ENCODE measurements around the gene RCAN1. TPM values are rescaled to one million over a fixed set of nuclear protein-coding genes. Genes with fewer than 3 reads are reported as not detected.

The RCAN1 gene
- total RNA-seq, 1 experiment from 2014 or later: 9.7 TPM

DNA sequence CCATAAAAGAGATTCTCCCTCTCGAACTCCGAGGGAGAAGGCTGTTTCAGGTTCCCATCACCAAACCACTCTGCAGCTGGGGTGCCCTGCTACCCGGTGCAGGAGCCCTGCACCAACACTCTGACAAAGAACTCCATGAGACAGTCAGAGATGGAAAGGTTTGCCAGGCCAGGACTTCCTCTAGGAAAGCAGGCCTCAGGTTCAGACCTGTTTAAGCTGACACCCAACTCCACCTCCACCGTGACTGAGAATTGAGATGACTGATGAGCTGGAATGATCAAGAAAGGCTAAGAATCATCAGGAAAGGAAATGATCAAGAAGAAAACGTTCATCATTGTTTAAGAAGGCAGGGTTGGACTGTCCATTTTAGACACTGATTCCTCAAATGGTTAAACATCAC, 56.7 kb downstream of the RCAN1 start (continued):
- TF ChIP-seq, protein P1, sequence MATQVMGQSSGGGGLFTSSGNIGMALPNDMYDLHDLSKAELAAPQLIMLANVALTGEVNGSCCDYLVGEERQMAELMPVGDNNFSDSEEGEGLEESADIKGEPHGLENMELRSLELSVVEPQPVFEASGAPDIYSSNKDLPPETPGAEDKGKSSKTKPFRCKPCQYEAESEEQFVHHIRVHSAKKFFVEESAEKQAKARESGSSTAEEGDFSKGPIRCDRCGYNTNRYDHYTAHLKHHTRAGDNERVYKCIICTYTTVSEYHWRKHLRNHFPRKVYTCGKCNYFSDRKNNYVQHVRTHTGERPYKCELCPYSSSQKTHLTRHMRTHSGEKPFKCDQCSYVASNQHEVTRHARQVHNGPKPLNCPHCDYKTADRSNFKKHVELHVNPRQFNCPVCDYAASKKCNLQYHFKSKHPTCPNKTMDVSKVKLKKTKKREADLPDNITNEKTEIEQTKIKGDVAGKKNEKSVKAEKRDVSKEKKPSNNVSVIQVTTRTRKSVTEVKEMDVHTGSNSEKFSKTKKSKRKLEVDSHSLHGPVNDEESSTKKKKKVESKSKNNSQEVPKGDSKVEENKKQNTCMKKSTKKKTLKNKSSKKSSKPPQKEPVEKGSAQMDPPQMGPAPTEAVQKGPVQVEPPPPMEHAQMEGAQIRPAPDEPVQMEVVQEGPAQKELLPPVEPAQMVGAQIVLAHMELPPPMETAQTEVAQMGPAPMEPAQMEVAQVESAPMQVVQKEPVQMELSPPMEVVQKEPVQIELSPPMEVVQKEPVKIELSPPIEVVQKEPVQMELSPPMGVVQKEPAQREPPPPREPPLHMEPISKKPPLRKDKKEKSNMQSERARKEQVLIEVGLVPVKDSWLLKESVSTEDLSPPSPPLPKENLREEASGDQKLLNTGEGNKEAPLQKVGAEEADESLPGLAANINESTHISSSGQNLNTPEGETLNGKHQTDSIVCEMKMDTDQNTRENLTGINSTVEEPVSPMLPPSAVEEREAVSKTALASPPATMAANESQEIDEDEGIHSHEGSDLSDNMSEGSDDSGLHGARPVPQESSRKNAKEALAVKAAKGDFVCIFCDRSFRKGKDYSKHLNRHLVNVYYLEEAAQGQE (IDR thresholded peaks at IDR 0.05; ENCODE audit: low read depth): no peak
- TF ChIP-seq CBX3 (IDR thresholded peaks at IDR 0.05; ENCODE audit: low read depth) (no peak), ELF1 (IDR thresholded peaks at IDR 0.05; ENCODE audit: borderline replicate concordance, low read depth) (no peak)
- TF ChIP-seq, protein P2, sequence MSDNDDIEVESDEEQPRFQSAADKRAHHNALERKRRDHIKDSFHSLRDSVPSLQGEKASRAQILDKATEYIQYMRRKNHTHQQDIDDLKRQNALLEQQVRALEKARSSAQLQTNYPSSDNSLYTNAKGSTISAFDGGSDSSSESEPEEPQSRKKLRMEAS (IDR thresholded peaks at IDR 0.05): no peak

- no peak overlapping the region for H3K27ac ChIP-seq (ENCODE audit: low read depth, low read length)
- H3K27me3 ChIP-seq (ENCODE audit: insufficient read depth, low read length): no peaks in the 10 kb centered on the region
- H3K4me2 ChIP-seq (ENCODE audit: low read length): no peak overlapping the region
- DNase-seq (ENCODE audit: low read depth, low spot score) (no peak), ATAC-seq (no peak)
- H3K4me3 ChIP-seq (replicated peaks in 1 of 2; ENCODE audit: low read depth in 1 of 2, low read length in 2 of 2): no peak overlapping the region
- peaks cover 0 to 12% of the 10 kb centered on the region in 2 experiments; a peak in 2 of 4 replicates for H3K4me1 ChIP-seq (ENCODE audit: control insufficient read depth in 1 of 2, insufficient read depth in 2 of 2, low read length in 2 of 2)
- ChIA-PET POLR2A (no interaction called here), RAD21 (ENCODE audit: low non-redundant PET in 1 of 2, low total read pairs in 2 of 2, uncharacterized antibody in 2 of 2, unreplicated experiment in 2 of 2) (no interaction called here), CTCF (no interaction called here)
- H3K9ac ChIP-seq (ENCODE audit: low read length): no peak overlapping the region
- BruUV-seq (replicated peaks): no TSS peak
- H3K79me2 ChIP-seq (ENCODE audit: insufficient read depth, low read length): no peaks in the 10 kb centered on the region
- intact Hi-C loops (cut with micrococcal nuclease): loop anchor here (10.0 kb wide), 1 partner anchor 58 kb away; the partner anchor contains the start of gene RCAN1
- H3K9me2 ChIP-seq (ENCODE audit: insufficient read depth): no peaks in the 10 kb centered on the region
- no peaks in the 10 kb centered on the region for H3K36me3 ChIP-seq (ENCODE audit: control insufficient read depth in 1 of 2, insufficient read depth in 2 of 2, low read length in 2 of 2)
- peaks cover 0 to 5% of the 10 kb centered on the region in 2 experiments; a peak in 1 of 4 replicates for H3K9me3 ChIP-seq (ENCODE audit: control insufficient read depth in 1 of 2, insufficient read depth in 1 of 2, low read depth in 1 of 2, low read length in 2 of 2)
- H2AFZ ChIP-seq (ENCODE audit: low read depth, low read length, poor library complexity, severe bottlenecking): no peak overlapping the region
- H4K20me1 ChIP-seq (ENCODE audit: insufficient read depth): no peaks in the 10 kb centered on the region
- no peak for TF ChIP-seq ZBTB33 (IDR thresholded peaks at IDR 0.05; ENCODE audit: extremely low read depth, insufficient replicate concordance, low read length)
- TF ChIP-seq CTCF (IDR thresholded peaks at IDR 0.05 in 2 of 3, conservative IDR thresholded peaks at IDR 0.05 in 1 of 3; ENCODE audit: borderline replicate concordance in 1 of 3, insufficient read depth in 1 of 3, low read depth in 2 of 3, low read length in 2 of 3): no peak
- no peak for TF ChIP-seq YY1 (IDR thresholded peaks at IDR 0.05; ENCODE audit: extremely low read depth, insufficient replicate concordance, low read depth, low read length)
- TF ChIP-seq JUND (IDR thresholded peaks at IDR 0.05): no peak
- TF ChIP-seq SIN3A (IDR thresholded peaks at IDR 0.05; ENCODE audit: low read depth): no peak
- TF ChIP-seq EZH2 (IDR thresholded peaks at IDR 0.05): no peak
- TF ChIP-seq, protein P1 (IDR thresholded peaks at IDR 0.05; ENCODE audit: low read depth): no peak
- no peak for TF ChIP-seq POLR2A (IDR thresholded peaks at IDR 0.05; ENCODE audit: borderline replicate concordance, extremely low read depth, insufficient read depth, insufficient read length)
- no peak for TF ChIP-seq SP1 (IDR thresholded peaks at IDR 0.05; ENCODE audit: low read depth)
- TF ChIP-seq SRF (IDR thresholded peaks at IDR 0.05; ENCODE audit: low read depth): no peak
- no peak for TF ChIP-seq ZNF274 (IDR thresholded peaks at IDR 0.05; ENCODE audit: low read depth, low read length)
Measured at GRCh38 chr21:34557261-34557660, 57.7 kb downstream of the RCAN1 start.
